HG02981 (cell line): ENCODE results near the gene YIPF4.
"Not testable (repeated sequence)": the region's sequence is repeated elsewhere in the genome, so short reads cannot be mapped to it uniquely, and the experiment has no call there.

Source experiments
- ATAC-seq: cut with Tn5 transposase; IDR thresholded peaks from one replicate; pipeline ENCODE4 v1.9.1; 2021; ENCODE audit warnings: mild to moderate bottlenecking, moderate library complexity; ENCODE audit not compliant: unreplicated experiment

The YIPF4 gene

GRCh38 chr2:32284321-32284720 is 6.6 kb downstream of the YIPF4 start:
- ATAC-seq: no peak

GRCh38 chr2:32289165-32289999 is 11.7 kb downstream of the YIPF4 start:
- ATAC-seq: no peak

- ATAC-seq: no peak
These were observed 12.3 kb downstream of the YIPF4 start for GRCh38 chr2:32290000-32290339.

GRCh38 chr2:32291746-32292145 is 14.0 kb downstream of the YIPF4 start:
- no peak for ATAC-seq

GRCh38 chr2:32293493-32293892 is 15.8 kb downstream of the YIPF4 start:
- not testable (repeated sequence) for ATAC-seq

- ATAC-seq: not testable (repeated sequence)
These were observed 16.4 kb downstream of the YIPF4 start for GRCh38 chr2:32293966-32294562.

- no peak for ATAC-seq
These were observed 32.9 kb downstream of the YIPF4 start for GRCh38 chr2:32310577-32310976.

- no peak for ATAC-seq
These were observed 37.2 kb downstream of the YIPF4 start for GRCh38 chr2:32314886-32315285.

- not testable (repeated sequence) for ATAC-seq
These were observed 51.0 kb downstream of the YIPF4 start for GRCh38 chr2:32328679-32329078.

- ATAC-seq: not testable (repeated sequence)
These were observed 51.7 kb downstream of the YIPF4 start for GRCh38 chr2:32329180-32329980.

- ATAC-seq: no peak
These were observed 52.4 kb downstream of the YIPF4 start for GRCh38 chr2:32330136-32330535.

GRCh38 chr2:32342801-32343200 is 65.1 kb downstream of the YIPF4 start:
- ATAC-seq: no peak

- not testable (repeated sequence) for ATAC-seq
These were observed 73.1 kb downstream of the YIPF4 start for GRCh38 chr2:32350797-32351196.

- no peak for ATAC-seq
These were observed 78.4 kb downstream of the YIPF4 start for GRCh38 chr2:32355976-32356680.

- peak; percentile 87 for ATAC-seq
These were observed 79.1 kb downstream of the YIPF4 start, which contains the start of gene BIRC6 for GRCh38 chr2:32356681-32357317. TSS of gene BIRC6 (plus strand) at chr2:32357023. CDS start at chr2:32357162, 139 bp downstream.

- ATAC-seq: peak; percentile 9
These were observed 79.8 kb downstream of the YIPF4 start for GRCh38 chr2:32357318-32358110.

- ATAC-seq: no peak
These were observed 80.4 kb downstream of the YIPF4 start for GRCh38 chr2:32358111-32358482.

- ATAC-seq: no peak
These were observed 82.7 kb downstream of the YIPF4 start for GRCh38 chr2:32360416-32360815.

GRCh38 chr2:32362997-32363396 is 85.3 kb downstream of the YIPF4 start:
- not testable (repeated sequence) for ATAC-seq

GRCh38 chr2:32363597-32363996 is 85.9 kb downstream of the YIPF4 start:
- peak; percentile 85 for ATAC-seq
